NB4 (cell line): ENCODE results near the gene GLI3.

Experiments used
- DNase-seq: peaks from one replicate; pipeline ENCODE4 v3.0.0; 2010; ENCODE audit warnings: low read depth
- H3K4me3 ChIP-seq: one replicate; pipeline ENCODE4 v1.5.1; 2011; ENCODE audit warnings: mild to moderate bottlenecking, low read depth, low read length, moderate library complexity
- MYC ChIP-seq: IDR thresholded peaks from 2 replicates; pipeline ENCODE4 v1.6.1; 2011; ENCODE audit warnings: low read depth, low read length
- POLR2A ChIP-seq: IDR thresholded peaks from 2 replicates; pipeline ENCODE4 v1.6.1; 2011; ENCODE audit warnings: mild to moderate bottlenecking; ENCODE audit not compliant: insufficient read length; ENCODE audit errors: extremely low read depth
- TF ChIP-seq, protein P1 (sequence below): IDR thresholded peaks from 2 replicates; pipeline ENCODE4 v1.6.1; 2011; ENCODE audit warnings: low read depth, low read length
- TF ChIP-seq, protein P2 (sequence below): IDR thresholded peaks from one replicate; pipeline ENCODE4 v1.5.1; 2012; ENCODE audit warnings: low read depth, low read length

The GLI3 gene

DNA sequence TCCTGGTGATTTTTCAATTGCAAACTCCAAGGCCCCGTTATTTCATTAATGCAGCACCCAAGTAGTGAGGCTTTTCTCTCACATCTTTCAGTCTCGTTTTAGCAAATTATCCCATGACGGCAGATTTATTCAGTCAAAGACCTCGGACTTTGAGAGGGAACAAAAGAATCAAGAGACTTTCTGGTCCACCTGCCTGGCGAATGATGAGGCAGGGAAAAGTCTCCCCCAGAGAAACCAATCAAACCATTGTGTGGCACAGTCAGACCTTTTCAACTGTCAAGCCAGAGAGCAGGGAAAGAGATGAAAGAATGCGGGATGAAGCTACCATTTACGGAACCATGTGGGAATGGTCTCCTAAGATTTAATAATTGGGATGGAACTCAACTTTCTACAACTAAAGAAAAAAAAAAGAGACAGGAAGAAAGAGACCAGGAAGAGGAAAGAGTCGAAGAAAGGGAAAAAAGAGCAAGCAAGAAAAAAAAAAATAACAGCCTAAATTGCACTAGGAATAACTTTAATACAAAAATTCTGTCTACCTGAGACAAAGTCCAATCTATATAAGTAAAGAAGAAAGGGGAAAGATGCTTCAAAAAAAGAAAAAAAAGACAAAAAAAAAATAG, 22.8 kb downstream of the GLI3 start:
- TF ChIP-seq POLR2A (no peak), MYC (no peak)
- TF ChIP-seq, protein P1, sequence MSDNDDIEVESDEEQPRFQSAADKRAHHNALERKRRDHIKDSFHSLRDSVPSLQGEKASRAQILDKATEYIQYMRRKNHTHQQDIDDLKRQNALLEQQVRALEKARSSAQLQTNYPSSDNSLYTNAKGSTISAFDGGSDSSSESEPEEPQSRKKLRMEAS: no peak
- TF ChIP-seq, protein P2, sequence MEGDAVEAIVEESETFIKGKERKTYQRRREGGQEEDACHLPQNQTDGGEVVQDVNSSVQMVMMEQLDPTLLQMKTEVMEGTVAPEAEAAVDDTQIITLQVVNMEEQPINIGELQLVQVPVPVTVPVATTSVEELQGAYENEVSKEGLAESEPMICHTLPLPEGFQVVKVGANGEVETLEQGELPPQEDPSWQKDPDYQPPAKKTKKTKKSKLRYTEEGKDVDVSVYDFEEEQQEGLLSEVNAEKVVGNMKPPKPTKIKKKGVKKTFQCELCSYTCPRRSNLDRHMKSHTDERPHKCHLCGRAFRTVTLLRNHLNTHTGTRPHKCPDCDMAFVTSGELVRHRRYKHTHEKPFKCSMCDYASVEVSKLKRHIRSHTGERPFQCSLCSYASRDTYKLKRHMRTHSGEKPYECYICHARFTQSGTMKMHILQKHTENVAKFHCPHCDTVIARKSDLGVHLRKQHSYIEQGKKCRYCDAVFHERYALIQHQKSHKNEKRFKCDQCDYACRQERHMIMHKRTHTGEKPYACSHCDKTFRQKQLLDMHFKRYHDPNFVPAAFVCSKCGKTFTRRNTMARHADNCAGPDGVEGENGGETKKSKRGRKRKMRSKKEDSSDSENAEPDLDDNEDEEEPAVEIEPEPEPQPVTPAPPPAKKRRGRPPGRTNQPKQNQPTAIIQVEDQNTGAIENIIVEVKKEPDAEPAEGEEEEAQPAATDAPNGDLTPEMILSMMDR: no peak
- H3K4me3 ChIP-seq: no peak overlapping the region
- DNase-seq: no peak

DNA sequence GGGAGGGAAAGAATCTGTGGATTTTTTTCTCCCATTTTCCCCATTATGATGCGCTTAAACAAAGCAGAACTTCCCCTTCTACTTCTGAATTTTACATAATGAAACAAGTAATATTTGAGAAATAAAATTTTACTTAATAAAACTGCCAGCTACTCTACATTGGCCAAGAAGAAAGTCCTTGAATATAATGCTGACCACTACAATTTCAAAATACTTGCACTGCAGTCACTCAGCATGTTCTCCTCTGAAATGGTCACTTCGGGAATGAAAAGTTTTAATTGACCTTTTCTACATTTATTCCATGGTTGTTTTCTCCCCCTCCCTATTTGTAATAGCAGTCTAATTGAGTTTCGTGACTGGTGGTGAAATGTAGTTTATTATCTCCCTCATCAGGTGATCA, 23.9 kb downstream of the GLI3 start:
- no peak overlapping the region for H3K4me3 ChIP-seq
- TF ChIP-seq MYC (no peak), POLR2A (no peak)
- TF ChIP-seq, protein P2: no peak
- TF ChIP-seq, protein P1: no peak
- no peak for DNase-seq

DNA sequence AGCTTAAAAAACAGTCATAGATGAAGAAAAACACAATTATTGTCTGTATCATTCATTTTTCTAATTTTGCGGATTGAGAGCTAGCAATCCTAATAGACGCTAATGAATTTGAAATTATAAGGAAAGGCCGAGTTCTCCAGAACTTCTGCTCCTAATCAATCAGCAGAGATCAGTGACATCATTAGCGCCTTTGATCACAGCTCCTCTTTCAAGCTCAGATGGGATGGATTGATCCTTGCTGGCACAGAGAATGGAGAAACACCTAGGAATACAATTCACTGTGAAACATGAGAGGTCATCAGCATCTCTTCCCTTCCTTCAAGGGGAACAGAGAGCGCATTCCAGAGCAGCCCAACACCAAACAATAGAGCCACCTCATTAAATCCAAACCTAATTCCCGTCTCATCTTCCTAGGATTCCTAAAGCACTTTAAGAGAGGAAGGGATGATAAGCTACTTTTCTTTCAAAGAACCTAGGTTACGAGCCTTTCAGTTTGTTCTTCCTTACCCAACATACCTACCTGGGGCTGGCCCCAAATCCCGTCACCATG, 24.4 kb downstream of the GLI3 start:
- DNase-seq: no peak
- TF ChIP-seq, protein P2: no peak
- no peak for TF ChIP-seq MYC
- no peak for TF ChIP-seq POLR2A
- TF ChIP-seq, protein P1: no peak
- no peak overlapping the region for H3K4me3 ChIP-seq

DNA sequence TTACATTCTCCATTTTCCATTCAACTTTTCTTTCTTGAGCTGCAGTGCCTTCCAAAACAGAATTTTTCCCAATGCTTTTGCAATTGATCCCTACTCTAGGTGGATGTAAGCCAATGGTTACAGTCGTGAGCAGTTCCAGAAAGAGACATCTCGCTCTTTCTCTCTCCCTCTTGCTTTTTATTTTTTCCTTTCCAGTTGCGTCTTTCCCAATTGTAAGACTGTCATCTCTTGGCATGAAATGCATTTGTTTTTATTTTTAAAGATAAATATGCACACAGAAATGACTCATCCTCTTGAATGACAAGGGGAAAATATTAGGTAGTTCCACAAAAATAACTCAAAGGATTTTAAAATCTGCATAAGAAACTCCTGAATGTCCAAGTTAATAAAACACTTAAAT, 25.1 kb downstream of the GLI3 start:
- no peak overlapping the region for H3K4me3 ChIP-seq
- TF ChIP-seq, protein P2: no peak
- TF ChIP-seq POLR2A (no peak), MYC (no peak)
- TF ChIP-seq, protein P1: no peak
- DNase-seq: no peak

DNA sequence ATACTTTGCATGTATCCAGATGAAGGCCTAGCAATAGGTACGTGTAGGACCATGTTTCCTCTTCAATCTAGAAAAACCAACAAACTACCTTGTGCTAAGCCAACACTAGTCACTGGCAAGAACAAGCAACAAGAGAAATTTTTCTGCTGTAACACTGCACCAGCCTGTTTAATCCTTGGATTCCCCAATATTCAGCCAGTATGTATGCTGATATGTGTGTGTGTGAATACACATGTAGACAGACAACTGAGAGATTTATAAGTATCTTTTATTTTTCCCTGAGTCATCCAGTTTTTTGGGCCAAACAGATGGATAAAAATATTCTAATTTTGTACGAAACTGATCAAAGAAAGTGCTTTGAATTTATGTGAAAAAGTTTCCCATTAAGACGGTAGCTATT, 26.2 kb downstream of the GLI3 start:
- TF ChIP-seq, protein P2: no peak
- TF ChIP-seq, protein P1: no peak
- TF ChIP-seq POLR2A: no peak
- no peak for TF ChIP-seq MYC
- no peak overlapping the region for H3K4me3 ChIP-seq
- no peak for DNase-seq
